ENCODE data around the gene GALNT18.

The GALNT18 gene

GRCh38 chr11:11348303-11348702 is 273.5 kb downstream of the GALNT18 start:
- DNase-seq (ENCODE audit: low spot score) = no peak

GRCh38 chr11:11347592-11347991 is 274.2 kb downstream of the GALNT18 start:
- no peak for DNase-seq (ENCODE audit: low spot score)

- DNase-seq (ENCODE audit: low spot score) = no peak
Observed at GRCh38 chr11:11346303-11346702, 275.5 kb downstream of the GALNT18 start.

GRCh38 chr11:11345099-11345498 is 276.7 kb downstream of the GALNT18 start:
- no peak for DNase-seq (ENCODE audit: low spot score)

GRCh38 chr11:11344045-11344444 is 277.8 kb downstream of the GALNT18 start:
- DNase-seq (ENCODE audit: low spot score) = no peak

GRCh38 chr11:11338304-11338703 is 283.5 kb downstream of the GALNT18 start:
- no peak for DNase-seq (ENCODE audit: low spot score)

- no peak for DNase-seq (ENCODE audit: low spot score)
Observed at GRCh38 chr11:11336664-11337063, 285.1 kb downstream of the GALNT18 start.

- DNase-seq (ENCODE audit: low spot score) = no peak
Observed at GRCh38 chr11:11335043-11335442, 286.8 kb downstream of the GALNT18 start.

GRCh38 chr11:11334607-11335006 is 287.2 kb downstream of the GALNT18 start:
- no peak for DNase-seq (ENCODE audit: low spot score)

GRCh38 chr11:11332141-11332710 is 289.6 kb downstream of the GALNT18 start:
- DNase-seq (ENCODE audit: low spot score) = no peak

- DNase-seq (ENCODE audit: low spot score) = no peak
Observed at GRCh38 chr11:11329062-11329806, 292.6 kb downstream of the GALNT18 start.

- no peak for DNase-seq (ENCODE audit: low spot score)
Observed at GRCh38 chr11:11324090-11324489, 297.7 kb downstream of the GALNT18 start.

- DNase-seq (ENCODE audit: low spot score) = no peak
Observed at GRCh38 chr11:11322101-11322500, 299.7 kb downstream of the GALNT18 start.

GRCh38 chr11:11320825-11321224 is 301.0 kb downstream of the GALNT18 start:
- DNase-seq (ENCODE audit: low spot score) = no peak

- DNase-seq (ENCODE audit: low spot score) = no peak
Observed at GRCh38 chr11:11318961-11319360, 302.8 kb downstream of the GALNT18 start.

GRCh38 chr11:11318461-11318860 is 303.3 kb downstream of the GALNT18 start:
- DNase-seq (ENCODE audit: low spot score) = no peak

- DNase-seq (ENCODE audit: low spot score) = no peak
Observed at GRCh38 chr11:11316651-11317230, 305.1 kb downstream of the GALNT18 start.

- DNase-seq (ENCODE audit: low spot score) = no peak
Observed at GRCh38 chr11:11313902-11314692, 307.7 kb downstream of the GALNT18 start.

- peak; percentile 9 for DNase-seq (ENCODE audit: low spot score)
Observed at GRCh38 chr11:11313426-11313825, 308.4 kb downstream of the GALNT18 start.

- no peak for DNase-seq (ENCODE audit: low spot score)
Observed at GRCh38 chr11:11312738-11313137, 309.1 kb downstream of the GALNT18 start.

GRCh38 chr11:11311169-11311568 is 310.6 kb downstream of the GALNT18 start:
- no peak for DNase-seq (ENCODE audit: low spot score)

- DNase-seq (ENCODE audit: low spot score) = no peak
Observed at GRCh38 chr11:11309906-11310305, 311.9 kb downstream of the GALNT18 start.

GRCh38 chr11:11308249-11308648 is 313.6 kb downstream of the GALNT18 start:
- DNase-seq (ENCODE audit: low spot score) = no peak
